Stomach (tissue), 9 donors: ENCODE data around the gene RER1. TPM values are rescaled to one million over a fixed set of nuclear protein-coding genes. Genes with fewer than 3 reads are reported as not detected.

Experiments used
- DNase-seq, 2 donors: peaks; one replicate each; pipeline versions ENCODE4 v3.0.0 to v3.0.0-alpha.2; 2013 to 2019
- H3K27ac ChIP-seq, 5 donors: fragments of 200-600 bp in 4 of 5; sonication (generic) in 4 of 5; one replicate each; pipeline ENCODE4 v1.5.1; 2013 to 2019; ENCODE audit warnings: mild to moderate bottlenecking in 1 of 5, moderate library complexity in 1 of 5
- H3K27me3 ChIP-seq, 3 donors: fragments of 200-600 bp; sonication (generic); one replicate each; pipeline ENCODE4 v1.5.1; 2017 to 2019; ENCODE audit warnings: mixed run types in 1 of 3
- H3K36me3 ChIP-seq, 4 donors: fragments of 200-600 bp; sonication (generic); 1 replicate in 3 of 4; 2 replicates in 1 of 4; pipeline ENCODE4 v1.5.1; 2016 to 2019
- H3K4me1 ChIP-seq, 4 donors: fragments of 200-600 bp; sonication (generic); one replicate each; pipeline ENCODE4 v1.5.1; 2016 to 2019
- H3K4me3 ChIP-seq, 4 donors: fragments of 200-600 bp; sonication (generic) in 3 of 4; one replicate each; pipeline ENCODE4 v1.5.1; 2016 to 2019; ENCODE audit warnings: mild to moderate bottlenecking in 1 of 4
- H3K9me3 ChIP-seq, 4 donors: fragments of 200-600 bp; sonication (generic); one replicate each; pipeline ENCODE4 v1.5.1; 2016 to 2019
- CTCF ChIP-seq, 7 experiments: fragments of 450-650 bp in 4 of 7; fragments of 200-600 bp in 3 of 7; sonication (generic) in 3 of 7; IDR thresholded peaks; one replicate each; pipeline ENCODE4 v1.5.1; 2016 to 2019; ENCODE audit warnings: antibody characterized with exemption in 7 of 7, control low read depth in 2 of 7, mild to moderate bottlenecking in 1 of 7
- EP300 ChIP-seq: sonication (generic); formaldehyde crosslinking; IDR thresholded peaks from one replicate; pipeline ENCODE4 v1.6.1; 2017; ENCODE audit warnings: antibody characterized with exemption
- POLR2A ChIP-seq, 4 donors: fragments of 450-650 bp; IDR thresholded peaks; one replicate each; pipeline ENCODE4 v1.6.1; 2016; ENCODE audit warnings: antibody characterized with exemption in 4 of 4, control low read depth in 2 of 4, mild to moderate bottlenecking in 1 of 4, moderate library complexity in 1 of 4
- POLR2AphosphoS5 ChIP-seq, 3 donors: sonication (generic); formaldehyde crosslinking; IDR thresholded peaks; one replicate each; pipeline ENCODE4 v1.6.1; 2016; ENCODE audit warnings: antibody characterized with exemption in 3 of 3
- WGBS, 5 donors: extraction: QIAGEN DNeasy Blood & Tissue Kit in 3 of 5; methylation state at CpG; one replicate each; pipeline versions ENCODE4 v1.1.5 to v1.1.7; 2013 to 2018; 5-methylcytosine and 5-hydroxymethylcytosine counted together
- intact Hi-C: fragments of 100-400 bp; cut with DNase I; formaldehyde crosslinking; loops from one replicate; pipeline ENCODE4 v1.15.1; 2023; ENCODE audit warnings: low total_unique reads
- polyA plus RNA-seq, 3 donors: library from polyadenylated mRNA; stranded (reverse); fragments of 200-250 nt; gene quantifications; one replicate each; pipeline ENCODE4 v1.2.3, GENCODE V29; 2013
- total RNA-seq, 5 donors: library from RNA; depleted of rRNA; stranded (reverse); fragments of >200 nt; gene quantifications; one replicate each; pipeline versions ENCODE4 v1.1.0 to v1.2.3, GENCODE V29; 2014 to 2016
- donor health status: healthy with polysubstance abuse.
- donor health status: Bipolar disorder and iron deficiency.
- donor health status: healthy.

Gene RER1
- total and polyA plus RNA-seq, 8 donors = 38.2 to 73.6 (median 66.7) TPM

- 1 to 3% (median 2%) methylated on average over 35 to 105 of the region's 107 CpGs for WGBS, 5 donors
- Histone ChIP-seq H3K36me3 (no peaks in the 10 kb centered on the region), H3K9me3 (no peaks in the 10 kb centered on the region), H3K27me3 (peaks cover 13 to 100% (median 45%) of the 10 kb centered on the region in 3 donors), H3K4me3 (no peak overlapping the region), H3K4me1 (peaks cover 0 to 12% (median 7%) of the 10 kb centered on the region in 4 donors), H3K27ac (no peak overlapping the region)
- intact Hi-C loops = no loop called here
- TF ChIP-seq EP300 = no peak
- TF ChIP-seq POLR2AphosphoS5 (IDR thresholded peaks at IDR 0.05) = no peak
- no peak for TF ChIP-seq CTCF (IDR thresholded peaks at IDR 0.05)
- TF ChIP-seq POLR2A (IDR thresholded peaks at IDR 0.05) = no peak
- peak in 1 of 2 donors; percentile 53 for DNase-seq
Measured at GRCh38 chr1:2443277-2444137, 51.9 kb downstream of the RER1 start.

GRCh38 chr1:2444138-2444591 is 52.5 kb downstream of the RER1 start:
- H3K4me3 ChIP-seq = no peak overlapping the region
- 31 to 80% (median 42%) methylated on average over 1 to 27 of the region's 27 CpGs for WGBS, 5 donors
- peaks cover 0 to 12% (median 7%) of the 10 kb centered on the region in 4 donors for H3K4me1 ChIP-seq
- no peak overlapping the region for H3K27ac ChIP-seq
- H3K27me3 ChIP-seq = peaks cover 13 to 100% (median 45%) of the 10 kb centered on the region in 3 donors
- DNase-seq = no peak
- no peaks in the 10 kb centered on the region for H3K36me3 ChIP-seq
- H3K9me3 ChIP-seq = no peaks in the 10 kb centered on the region
- intact Hi-C loops = no loop called here
- TF ChIP-seq EP300 = no peak
- TF ChIP-seq POLR2A (IDR thresholded peaks at IDR 0.05) = no peak
- TF ChIP-seq POLR2AphosphoS5 (IDR thresholded peaks at IDR 0.05) = no peak
- TF ChIP-seq CTCF (IDR thresholded peaks at IDR 0.05) = no peak

- 59 to 72% (median 67%) methylated on average over 13 to 16 of the region's 16 CpGs for WGBS, 5 donors
- Histone ChIP-seq H3K27me3 (peaks cover 13 to 98% (median 45%) of the 10 kb centered on the region in 3 donors), H3K9me3 (no peaks in the 10 kb centered on the region), H3K36me3 (no peaks in the 10 kb centered on the region), H3K4me3 (no peak overlapping the region), H3K27ac (no peak overlapping the region), H3K4me1 (peaks cover 0 to 12% (median 7%) of the 10 kb centered on the region in 4 donors)
- no peak for TF ChIP-seq EP300
- TF ChIP-seq POLR2AphosphoS5 (IDR thresholded peaks at IDR 0.05) = no peak
- no peak for TF ChIP-seq CTCF (IDR thresholded peaks at IDR 0.05)
- no peak for TF ChIP-seq POLR2A (IDR thresholded peaks at IDR 0.05)
- DNase-seq = no peak
- intact Hi-C loops = no loop called here
Measured at GRCh38 chr1:2445162-2445822, 53.7 kb downstream of the RER1 start.

GRCh38 chr1:2445823-2446215 is 54.2 kb downstream of the RER1 start:
- DNase-seq = no peak
- H3K9me3 ChIP-seq = no peaks in the 10 kb centered on the region
- intact Hi-C loops = no loop called here
- H3K27me3 ChIP-seq = peaks cover 13 to 96% (median 45%) of the 10 kb centered on the region in 3 donors
- no peak overlapping the region for H3K4me3 ChIP-seq
- H3K36me3 ChIP-seq = no peaks in the 10 kb centered on the region
- TF ChIP-seq POLR2AphosphoS5 (IDR thresholded peaks at IDR 0.05) (no peak), EP300 (no peak), POLR2A (IDR thresholded peaks at IDR 0.05) (no peak), CTCF (IDR thresholded peaks at IDR 0.05) (no peak)
- 71 to 84% (median 79%) methylated on average over 13 to 15 of the region's 15 CpGs for WGBS, 5 donors
- H3K4me1 ChIP-seq = peaks cover 0 to 12% (median 7%) of the 10 kb centered on the region in 4 donors
- H3K27ac ChIP-seq = no peak overlapping the region
